Stimulated activated CD8-positive, alpha-beta memory T cell treated with anti-CD3 and anti-CD28 coated beads, Interleukin-15, amount 100 ng/mL, for 48 hours (primary cell): ENCODE measurements around the gene METTL8.
"Not testable (repeated sequence)": the region's sequence is repeated elsewhere in the genome, so short reads cannot be mapped to it uniquely, and the experiment has no call there.

Experiments
- DNase-seq, 2 donors: peaks; one replicate each; pipeline ENCODE4 v3.0.0-alpha.2; 2020; ENCODE audit warnings: low read depth in 2 of 2

The METTL8 gene

DNA sequence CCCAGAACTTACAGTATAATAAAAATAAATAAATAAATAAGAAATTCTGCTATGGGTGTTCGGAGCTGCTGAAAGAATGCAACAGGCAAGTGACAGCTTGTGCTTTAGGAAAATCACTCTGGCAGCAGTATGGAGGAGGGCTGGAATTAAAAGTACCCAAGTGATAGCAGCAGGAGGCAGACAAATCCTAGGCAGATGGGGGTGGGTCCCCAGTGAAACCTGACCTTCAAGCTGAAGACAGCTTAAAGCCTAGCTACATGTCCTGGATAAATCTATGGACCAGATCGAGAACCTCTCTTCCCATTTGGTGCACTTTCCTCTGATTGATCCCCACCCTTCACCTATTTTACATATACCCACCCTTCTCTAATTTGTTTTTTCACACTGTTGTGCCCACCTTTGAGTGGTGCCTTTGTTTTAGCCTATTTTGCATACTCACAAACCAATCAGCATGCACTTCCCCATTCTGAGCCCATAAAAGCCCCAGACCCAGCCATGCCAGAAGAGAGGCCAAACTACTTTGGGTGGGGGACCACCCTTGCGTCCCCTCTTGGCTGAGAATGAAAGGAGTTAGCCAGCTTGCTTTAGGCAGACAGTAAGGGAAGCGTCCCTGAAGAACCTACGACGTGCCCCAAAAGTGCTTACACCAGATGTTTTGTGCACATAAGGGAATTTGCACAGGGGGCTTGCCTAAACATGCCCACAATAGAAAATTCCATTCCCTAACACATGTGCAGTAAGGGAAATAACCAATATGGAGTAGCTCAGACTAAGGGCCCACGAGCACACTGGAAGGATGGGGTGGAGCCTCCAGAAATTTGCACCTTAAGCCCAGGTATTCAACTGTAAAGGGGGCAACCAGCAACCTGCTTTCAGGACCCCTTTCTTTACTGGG lies 3.0 kb downstream of the METTL8 start:
- no peak for DNase-seq

DNA sequence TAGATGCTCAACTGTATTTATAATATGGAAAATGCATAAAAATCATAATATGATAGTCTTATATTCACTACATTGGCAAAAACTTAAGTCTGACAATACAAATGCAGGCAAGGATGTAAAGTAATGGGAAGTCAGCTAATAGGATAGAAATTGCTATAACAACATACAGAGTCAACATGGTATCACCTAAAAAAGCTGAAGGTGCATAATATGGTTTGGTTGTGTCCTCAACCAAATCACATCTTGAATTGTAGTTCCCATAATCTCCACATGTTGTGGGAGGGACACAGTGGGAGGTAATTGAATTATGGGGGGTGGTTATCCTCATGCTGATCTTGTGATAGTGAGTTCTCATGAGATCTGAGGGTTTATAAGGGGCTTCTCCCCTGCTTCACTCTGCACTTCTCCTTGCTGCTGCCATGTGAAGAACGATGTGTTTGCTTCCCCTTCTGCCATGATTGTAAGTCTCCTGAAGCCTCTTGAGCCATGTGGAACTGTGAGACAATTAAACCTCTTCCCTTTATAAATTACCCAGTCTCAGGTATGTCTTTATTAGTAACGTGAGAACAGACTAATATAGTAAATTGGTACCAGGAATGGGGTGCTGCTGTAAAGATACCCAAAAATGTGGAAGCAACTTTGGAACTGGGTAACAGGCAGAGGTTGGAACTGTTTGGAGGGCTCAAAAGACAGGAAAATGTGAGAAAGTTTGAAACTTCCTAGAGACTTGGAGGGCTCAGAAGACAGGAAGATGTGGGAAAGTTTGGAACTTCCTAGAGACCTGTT lies 10.9 kb downstream of the METTL8 start:
- DNase-seq = not testable (repeated sequence)

DNA sequence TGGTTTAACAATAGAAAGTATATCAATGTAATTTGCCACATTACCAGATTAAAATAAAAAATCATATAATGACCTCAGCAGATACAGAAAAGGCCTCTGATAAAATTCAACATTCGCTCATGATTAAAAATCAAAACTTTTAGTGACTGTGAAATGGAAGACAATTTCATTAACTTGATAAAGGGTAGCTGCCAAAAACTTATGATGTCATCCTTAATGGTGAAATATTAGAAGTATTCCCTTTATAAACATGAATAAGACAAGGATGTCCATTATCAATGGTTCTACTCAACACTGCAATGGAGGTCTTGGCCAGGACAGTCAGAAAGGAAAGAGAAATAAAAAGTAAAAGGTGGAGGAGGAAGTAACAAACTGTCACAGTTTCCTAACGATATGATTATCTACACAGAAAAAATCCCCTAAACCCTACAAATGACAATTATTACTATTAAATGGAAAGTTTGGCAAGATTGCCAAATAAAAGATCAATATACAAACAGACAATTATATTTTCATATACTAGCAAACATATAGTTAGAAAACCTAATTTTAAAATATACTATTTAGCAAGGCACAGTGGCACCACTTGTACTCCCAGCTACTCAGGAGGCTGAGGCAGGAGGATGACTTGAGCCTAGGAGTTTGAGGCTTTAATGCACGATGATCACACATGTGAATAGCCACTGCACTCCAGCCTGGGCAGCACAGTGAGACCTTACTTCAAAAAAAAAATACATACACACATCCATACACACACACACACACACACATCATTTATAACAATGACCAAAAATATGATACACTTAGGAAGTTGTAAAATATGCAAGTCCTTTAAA lies 12.8 kb downstream of the METTL8 start:
- DNase-seq = no peak

DNA sequence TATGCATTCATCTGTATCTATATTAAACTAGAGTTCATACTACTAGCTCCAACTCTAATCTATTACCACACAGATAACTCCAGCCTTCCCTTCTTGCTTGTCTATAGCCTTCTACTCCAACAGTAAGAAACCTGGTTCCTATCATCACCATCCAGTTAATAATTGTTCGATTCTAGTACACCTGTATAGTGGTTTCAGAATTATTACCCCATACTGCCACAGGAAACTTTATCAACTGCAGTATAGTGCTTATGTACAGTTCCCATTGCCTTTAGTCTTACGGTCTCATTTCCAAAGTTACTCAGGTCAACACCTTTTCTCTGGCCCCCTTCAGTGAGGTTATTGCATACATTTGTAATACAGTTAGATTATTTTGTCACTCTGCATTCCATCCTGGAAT lies 14.5 kb downstream of the METTL8 start:
- DNase-seq = no peak

DNA sequence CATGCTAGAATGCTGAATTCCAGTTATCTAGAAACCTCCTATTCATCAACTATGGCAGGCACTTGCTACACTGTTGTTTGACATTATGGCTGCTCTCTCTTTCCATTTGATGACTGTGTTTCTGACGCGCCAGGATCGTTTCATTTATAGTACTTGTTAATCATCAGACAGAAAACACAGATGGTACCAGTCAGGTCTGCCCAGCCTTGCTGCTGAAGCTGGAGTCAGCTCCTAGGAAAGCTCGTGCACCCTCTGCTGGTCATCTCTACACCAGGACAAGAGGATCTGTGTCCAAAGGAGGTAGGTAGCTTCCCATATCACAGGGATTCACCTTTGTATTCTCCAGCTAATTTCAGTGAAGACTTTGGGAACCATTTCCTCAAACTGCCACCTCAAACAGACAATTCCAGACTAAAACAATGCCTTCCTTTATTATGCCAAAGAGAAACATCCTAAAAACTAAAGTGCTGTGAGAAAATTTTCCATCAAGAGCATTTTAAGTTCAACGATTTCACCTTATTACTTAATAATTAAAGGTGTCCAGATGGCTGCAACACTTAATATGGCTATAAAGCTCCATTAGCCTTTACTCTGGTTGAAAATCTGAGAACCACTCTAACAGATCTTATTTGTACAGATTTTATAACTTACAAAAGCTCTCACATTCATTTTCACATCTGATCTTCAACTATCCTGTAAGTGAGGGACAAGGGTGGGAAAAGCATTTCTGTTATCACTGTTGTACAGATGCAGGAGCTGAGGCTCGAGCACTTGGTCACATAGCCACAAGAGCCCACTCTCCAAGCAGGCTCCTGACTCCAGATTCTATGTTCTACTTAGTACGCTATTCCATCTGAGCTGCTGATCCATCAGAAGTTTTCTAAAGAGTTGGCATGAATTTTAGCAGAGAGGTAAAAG lies 17.5 kb downstream of the METTL8 start:
- DNase-seq = peak; percentile 59 to 70

DNA sequence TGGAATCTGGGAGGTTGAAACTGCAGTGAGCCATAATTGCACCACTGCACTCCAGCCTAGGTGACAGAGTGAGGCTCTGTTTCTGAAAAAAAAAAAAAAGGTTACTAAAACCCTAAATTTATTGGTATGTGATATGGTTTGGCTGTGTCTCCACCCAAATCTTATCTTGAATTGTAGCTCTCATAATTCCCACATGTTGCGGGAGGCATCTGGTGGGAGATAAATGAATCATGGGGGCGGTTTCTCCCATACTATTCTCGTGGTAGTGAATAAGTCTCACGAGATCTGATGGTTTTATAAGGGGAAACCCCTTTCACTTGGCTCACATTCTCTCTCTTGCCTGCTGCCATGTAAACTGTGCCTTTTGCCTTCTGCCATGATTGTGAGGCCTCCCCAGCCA lies 19.1 kb downstream of the METTL8 start:
- DNase-seq = not testable (repeated sequence)

DNA sequence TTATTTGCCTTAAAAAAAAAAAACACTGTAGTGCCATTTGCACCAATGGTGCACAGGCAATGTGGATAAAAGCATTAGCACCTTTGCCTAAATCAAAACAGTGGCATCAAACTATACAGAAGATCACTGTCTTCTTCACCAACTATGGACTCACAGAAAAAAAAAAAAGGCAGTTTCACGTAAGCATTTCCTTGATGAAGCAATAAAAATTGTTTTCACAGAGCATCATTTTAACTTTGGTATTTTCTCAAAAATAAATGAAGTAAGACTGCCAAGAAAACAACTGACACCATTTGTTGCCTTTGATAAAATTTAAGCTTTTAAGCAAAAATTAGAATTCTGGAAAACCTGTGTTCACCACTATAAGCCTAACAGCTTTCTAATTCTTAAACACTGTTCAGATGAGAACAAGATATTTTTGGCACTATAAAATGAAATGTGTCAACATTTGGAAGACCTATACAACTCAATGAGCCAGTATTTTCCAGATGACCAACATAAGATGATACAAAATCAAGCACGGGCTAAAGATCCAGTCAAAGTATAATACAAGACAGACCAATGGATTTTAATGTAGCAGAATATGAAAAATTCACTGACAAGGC lies 21.1 kb downstream of the METTL8 start:
- DNase-seq = no peak

DNA sequence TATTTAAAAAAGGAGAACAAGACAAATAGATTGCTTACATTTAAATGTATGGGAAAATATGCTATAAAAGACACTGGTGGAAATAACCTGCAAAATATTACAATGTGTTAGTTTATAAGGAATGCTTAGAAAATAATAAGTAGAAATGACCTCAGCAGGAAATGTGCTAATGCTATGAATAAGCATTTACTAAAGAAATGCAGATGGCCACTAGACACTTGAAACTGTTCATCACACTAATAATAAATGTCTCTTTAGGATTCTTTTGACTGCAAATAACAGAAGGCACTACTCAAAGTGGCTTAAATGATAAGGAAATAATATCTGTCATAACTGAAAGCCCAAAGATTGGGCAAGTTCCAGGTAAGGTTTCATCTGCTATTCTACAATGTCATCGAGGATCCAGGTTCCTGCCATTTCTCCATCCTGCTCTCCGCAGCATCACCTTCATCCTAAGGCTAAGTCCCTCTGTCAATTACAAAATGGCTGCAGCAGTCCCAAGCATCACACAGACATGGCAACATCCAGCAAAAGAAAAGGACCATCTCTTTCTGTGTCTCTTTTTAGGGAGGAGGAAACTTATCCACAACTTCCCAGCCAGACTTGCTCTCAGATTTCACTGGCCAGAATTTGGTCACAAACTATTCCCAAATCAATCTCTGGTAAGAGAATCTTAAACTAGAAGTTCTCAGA lies 21.9 kb downstream of the METTL8 start:
- DNase-seq = no peak

DNA sequence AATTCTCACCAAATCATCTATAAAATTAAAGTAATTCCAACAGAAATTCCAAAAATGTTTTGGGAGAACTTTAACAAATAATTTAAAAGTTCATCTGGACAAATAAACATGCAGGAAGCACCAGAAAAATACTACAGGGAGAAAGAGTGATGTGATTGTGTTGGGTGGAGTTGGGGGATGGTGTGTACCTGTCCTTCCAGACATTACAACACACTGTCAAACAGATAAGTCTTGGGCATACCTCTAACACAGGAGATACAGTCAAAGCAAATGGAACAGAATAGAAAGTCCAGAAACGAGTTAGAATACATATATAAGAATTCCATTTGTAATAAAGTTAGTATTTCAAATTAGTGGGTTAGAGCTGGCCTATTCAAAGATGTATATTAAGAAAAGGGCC lies 22.6 kb downstream of the METTL8 start:
- no peak for DNase-seq

DNA sequence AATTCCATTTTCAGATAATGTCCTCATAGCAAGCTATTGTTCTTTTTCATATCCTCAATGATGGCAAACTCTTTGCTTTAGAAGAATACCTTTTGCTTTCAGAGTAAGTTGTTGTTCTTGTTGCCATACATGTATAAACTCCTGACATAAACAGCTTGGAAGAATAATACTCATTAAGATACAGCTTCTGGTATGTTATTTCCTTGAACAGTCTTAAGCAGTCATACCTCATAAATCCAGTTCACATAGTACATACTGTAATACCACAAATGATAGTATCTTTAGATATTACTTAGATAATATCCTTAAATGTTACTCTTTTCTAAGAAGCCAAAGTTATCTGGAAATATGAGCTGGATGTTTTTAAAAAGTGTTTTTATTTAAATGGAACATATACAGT lies 23.2 kb downstream of the METTL8 start:
- DNase-seq = no peak

DNA sequence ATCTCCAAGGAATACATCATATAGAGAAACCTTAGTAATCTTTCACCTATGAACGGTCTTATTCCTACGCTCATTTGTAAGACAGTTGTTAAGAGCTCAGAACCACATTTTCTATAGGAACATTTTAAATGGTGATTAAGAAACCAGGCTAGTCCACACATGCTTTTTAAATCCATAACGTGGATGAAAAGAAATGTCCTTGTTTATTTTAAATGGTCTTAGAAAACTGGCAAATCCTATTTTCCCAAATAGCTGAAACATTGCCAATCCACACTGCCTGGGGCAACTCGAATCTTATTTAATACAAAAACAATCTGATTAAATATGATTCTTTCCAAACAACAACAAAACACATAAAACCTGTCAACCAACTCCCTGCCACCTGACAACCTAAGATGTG lies 23.7 kb downstream of the METTL8 start:
- no peak for DNase-seq

DNA sequence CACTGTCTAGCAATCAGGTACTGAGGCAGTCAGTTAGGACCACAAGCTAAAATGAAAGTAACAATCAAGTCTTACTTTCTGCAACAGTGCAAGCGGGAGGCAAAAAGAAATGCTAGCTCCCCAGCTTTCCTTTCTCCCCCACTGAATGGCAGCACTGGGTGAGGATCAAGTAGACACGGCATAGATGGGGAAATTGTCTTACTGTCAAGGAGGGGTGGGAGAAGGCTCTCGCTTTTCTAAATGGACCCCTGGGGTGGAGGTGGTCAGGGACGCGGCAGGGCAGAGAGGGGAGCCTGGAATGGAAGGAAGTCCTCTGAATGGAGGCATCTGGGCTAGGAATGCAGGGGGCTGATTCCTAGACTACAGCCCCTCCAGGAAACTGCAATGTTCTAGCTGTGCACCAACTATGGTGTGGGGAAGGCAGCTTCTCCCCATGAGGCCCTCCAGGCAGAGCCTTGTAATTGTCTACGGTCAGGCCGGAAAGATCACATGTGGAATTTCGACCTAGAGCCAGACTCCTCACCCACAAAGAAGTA lies 24.3 kb downstream of the METTL8 start:
- DNase-seq = no peak

DNA sequence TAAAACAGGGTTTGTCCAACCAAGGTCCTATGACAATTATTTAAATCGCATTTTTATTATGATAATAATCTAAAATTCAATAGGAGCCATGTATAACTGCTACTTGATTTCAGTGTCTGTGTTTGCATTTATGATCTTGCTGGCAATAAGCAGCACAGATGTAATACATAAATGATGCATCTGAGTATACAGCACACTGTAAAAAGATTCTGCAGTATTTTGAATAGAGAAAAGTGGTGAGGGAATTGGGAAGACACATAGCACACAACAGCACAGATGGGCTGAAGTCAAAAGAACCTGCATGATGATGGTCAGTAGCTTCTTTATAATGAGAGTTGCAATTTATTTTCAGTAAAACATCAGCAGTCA lies 26.1 kb downstream of the METTL8 start:
- DNase-seq = no peak

DNA sequence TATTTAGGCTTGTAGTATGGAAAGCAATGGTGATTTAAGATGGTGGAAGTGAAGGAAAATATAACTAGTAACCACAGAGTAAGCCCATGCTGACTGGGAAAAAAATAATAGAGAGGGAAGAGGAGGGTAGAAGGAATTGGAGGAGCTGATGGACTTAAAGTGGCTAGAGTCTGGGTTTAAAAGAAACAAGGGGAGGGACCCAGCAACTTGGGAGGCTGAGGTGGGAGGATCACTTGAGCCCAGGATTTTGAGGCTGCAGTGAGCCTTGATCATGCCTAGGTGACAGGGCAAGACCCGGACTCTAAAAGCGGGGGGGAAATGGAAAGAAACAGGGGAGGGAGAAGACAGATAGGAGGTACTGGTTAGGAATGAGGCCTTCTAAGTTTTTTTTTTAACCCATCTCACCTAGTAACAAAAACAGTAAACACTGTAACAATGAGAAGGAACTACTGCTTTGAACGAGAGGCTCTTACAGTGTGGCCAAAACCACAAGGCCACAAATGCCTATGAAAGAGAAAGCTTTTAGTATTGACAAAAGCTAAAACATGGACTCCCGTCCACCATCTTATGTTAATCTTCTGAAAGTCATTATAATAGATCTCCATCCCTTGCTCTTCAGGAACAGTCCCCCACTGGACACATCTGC lies 26.6 kb downstream of the METTL8 start:
- no peak for DNase-seq

DNA sequence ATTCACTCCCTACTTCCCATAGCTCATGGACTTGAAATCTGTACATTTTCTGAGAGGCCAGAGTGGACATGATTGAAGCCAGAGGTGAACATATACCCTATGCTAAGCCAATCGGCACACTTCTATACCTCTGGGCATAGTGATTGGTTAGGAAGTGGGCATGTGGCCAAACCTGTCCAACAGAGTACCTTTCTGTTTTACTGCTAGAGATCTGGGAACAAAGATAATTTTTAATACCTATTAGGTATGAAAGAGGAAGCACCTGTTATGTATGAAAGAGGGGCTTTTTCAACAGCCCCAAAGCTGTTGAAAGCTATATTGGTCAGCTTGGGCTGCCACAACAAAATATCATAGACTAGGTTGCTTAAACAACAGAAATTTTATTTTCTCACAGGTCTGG lies 27.7 kb downstream of the METTL8 start:
- DNase-seq = no peak

DNA sequence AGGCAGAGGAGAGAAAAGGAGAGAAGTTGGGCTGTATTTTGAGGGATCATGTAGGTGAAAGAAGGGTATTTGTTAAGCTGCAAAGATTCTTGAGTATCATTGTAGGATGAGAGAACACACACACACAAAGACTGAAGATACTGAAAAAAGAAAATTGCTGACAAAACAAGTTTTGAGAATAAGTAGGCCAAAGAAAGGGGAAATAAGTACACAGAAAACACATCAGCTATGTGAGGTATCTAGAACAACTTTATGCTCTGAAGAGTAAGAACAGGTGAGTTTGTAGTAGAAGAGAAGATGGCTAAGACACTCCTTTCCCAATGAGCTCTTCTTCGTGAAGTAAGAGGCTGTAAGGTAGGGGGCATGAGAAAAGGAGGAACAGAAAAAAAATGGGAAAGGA lies 28.2 kb downstream of the METTL8 start:
- DNase-seq = no peak

DNA sequence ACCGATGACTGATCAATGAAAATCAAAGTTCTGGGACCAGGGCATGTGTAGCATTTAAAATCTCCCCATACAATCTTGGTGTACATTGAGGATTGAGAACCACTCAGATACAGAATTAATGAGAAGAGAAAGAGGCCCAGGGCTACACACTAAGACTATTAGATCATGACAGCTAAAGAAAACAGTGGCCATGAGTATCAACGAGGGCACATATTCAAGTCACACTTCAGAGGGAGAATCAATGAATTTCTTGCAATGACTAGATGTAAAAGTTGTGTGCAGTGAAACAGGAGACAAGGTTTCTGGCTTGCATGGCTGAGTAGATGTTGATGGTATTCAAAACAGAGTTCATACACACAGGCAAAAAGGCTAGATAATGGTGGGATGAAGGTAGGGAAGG lies 29.1 kb downstream of the METTL8 start:
- DNase-seq = no peak

DNA sequence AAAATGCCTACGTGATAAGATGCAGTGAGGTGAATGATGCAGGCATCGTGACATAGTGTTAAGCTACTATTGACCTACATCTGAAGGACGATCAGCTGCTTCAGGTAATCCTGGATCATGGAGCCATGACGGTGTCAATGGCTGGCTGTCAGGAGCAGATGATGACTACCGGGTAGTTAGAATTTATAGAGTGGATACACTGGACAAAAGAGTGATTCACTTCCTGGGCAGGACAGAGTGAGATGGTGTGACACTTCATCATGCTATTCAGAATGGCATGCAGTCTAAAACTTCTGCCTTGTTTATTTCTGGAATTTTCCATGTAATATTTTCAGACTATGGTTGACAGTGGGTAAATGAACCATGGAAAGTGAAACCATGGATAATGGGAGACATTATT lies 29.5 kb downstream of the METTL8 start:
- DNase-seq = no peak

DNA sequence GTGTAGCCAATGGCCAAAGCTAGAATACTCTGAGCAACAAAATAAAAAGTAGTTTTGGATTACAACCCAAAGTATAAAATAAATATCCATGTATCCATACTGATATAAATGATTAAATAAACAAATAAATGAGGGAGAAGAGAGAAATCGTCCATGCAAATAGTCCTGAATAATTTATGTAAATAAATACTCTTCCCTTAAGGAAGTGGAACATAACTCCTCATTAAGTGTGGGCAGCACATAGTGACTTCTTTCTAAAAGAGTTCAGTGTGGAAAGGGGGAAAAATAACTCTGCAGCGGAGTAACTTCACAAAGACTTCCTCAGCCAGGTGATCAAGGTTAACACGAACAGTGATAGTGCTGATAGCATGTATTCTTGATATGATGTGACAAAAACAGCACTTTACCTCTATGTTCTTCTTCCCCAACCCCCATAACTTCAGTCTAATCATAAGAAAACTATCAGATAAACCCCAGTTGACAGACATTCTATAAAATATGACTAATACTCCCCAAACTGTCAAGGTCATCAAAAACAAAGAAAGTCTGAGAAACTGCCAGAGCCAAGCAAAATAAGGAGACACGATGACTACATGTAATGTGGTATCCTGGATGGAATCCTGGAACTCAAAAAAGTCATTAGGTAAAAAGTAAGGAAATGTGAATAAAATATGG lies 30.7 kb downstream of the METTL8 start:
- no peak for DNase-seq
